Measurements from ENCODE around the gene WNT3A.

DNA sequence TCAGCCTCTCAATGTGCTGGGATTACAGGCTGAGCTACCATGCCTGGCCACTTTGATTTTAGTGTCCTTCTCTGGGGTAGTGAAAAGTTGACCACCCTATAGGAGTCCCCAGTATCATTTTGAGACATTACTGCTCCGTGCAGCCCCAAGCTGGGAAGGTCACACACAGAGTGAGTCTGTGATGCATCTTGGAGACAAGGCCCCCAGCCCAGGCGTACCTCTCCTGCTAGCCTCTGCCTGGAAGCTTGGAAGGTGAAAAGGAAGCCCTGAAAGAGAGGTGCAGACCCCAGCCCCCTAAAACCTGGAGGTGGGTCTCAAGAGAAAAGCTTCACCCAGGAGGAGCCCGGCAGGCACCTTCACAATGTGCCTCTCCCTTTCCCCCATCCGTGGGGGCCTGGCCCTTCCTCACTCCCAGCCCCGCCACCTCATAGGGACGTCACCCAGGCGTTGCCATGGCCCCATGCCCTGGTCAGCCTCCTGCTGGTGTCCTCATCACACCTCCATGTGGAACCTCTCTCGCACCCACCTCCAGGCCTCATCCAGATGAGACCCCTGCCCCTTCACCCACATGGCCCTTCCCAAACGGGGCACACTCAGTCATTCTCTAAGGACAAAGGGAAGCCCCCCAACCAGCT, 70.1 kb downstream of the WNT3A start:
- TF ChIP-seq, protein P1, sequence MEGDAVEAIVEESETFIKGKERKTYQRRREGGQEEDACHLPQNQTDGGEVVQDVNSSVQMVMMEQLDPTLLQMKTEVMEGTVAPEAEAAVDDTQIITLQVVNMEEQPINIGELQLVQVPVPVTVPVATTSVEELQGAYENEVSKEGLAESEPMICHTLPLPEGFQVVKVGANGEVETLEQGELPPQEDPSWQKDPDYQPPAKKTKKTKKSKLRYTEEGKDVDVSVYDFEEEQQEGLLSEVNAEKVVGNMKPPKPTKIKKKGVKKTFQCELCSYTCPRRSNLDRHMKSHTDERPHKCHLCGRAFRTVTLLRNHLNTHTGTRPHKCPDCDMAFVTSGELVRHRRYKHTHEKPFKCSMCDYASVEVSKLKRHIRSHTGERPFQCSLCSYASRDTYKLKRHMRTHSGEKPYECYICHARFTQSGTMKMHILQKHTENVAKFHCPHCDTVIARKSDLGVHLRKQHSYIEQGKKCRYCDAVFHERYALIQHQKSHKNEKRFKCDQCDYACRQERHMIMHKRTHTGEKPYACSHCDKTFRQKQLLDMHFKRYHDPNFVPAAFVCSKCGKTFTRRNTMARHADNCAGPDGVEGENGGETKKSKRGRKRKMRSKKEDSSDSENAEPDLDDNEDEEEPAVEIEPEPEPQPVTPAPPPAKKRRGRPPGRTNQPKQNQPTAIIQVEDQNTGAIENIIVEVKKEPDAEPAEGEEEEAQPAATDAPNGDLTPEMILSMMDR (IDR thresholded peaks at IDR 0.05): no peak
- no peak for TF ChIP-seq POLR2A (IDR thresholded peaks at IDR 0.05)

Data from right lobe of liver (tissue), 4 donors.